H1 (cell line): ENCODE results near the gene SPOCK2. TPM values are rescaled to one million over a fixed set of nuclear protein-coding genes. Genes with fewer than 3 reads are reported as not detected.

Experiments used
- CTCF ChIA-PET: fragments of 300-600 bp; sonication (Branson Sonifier 250); formaldehyde crosslinking; loops from one replicate; lab custom pipeline; 2021; ENCODE audit not compliant: partially characterized antibody; lab: Charles Lee
- POLR2A ChIA-PET: fragments of 300-600 bp; sonication (Branson Sonifier 250); formaldehyde crosslinking; loops from one replicate; lab custom pipeline; 2021; ENCODE audit warnings: inconsistent platforms; ENCODE audit not compliant: partially characterized antibody; lab: Charles Lee
- DNase-seq, 2 experiments: peaks; one replicate each; pipeline versions ENCODE4 v3.0.0 to v3.0.0-alpha.2; 2010 to 2022; ENCODE audit warnings: low spot score in 2 of 2, low read depth in 1 of 2, mixed read lengths in 1 of 2
- FAIRE-seq: peaks from 2 replicates; lab custom pipeline; 2011; peaks lifted over from hg19 to GRCh38; lab: Jason Lieb, UNC
- H2AFZ ChIP-seq: 2 replicates; pipeline ENCODE4 v1.8.1; 2012; ENCODE audit warnings: low read length, inconsistent platforms
- H2AK5ac ChIP-seq: 2 replicates; pipeline ENCODE4 v1.6.1; 2013; ENCODE audit warnings: low read depth, low read length
- H2BK120ac ChIP-seq: replicated peaks from 2 replicates; pipeline ENCODE3; 2013; ENCODE audit warnings: low read depth, low read length, inconsistent platforms
- H2BK12ac ChIP-seq: 2 replicates; pipeline ENCODE4 v1.6.1; 2013; ENCODE audit warnings: low read depth, low read length
- H2BK15ac ChIP-seq: 2 replicates; pipeline ENCODE4 v1.6.1; 2013; ENCODE audit warnings: low read length
- H2BK20ac ChIP-seq: 2 replicates; pipeline ENCODE4 v1.6.1; 2013; ENCODE audit warnings: low read length
- H2BK5ac ChIP-seq: 2 replicates; pipeline ENCODE4 v1.6.1; 2013; ENCODE audit warnings: low read depth, low read length
- H3K14ac ChIP-seq: 2 replicates; pipeline ENCODE4 v1.6.1; 2013; ENCODE audit warnings: inconsistent platforms; ENCODE audit not compliant: insufficient read length
- H3K18ac ChIP-seq: 2 replicates; pipeline ENCODE4 v1.6.1; 2013; ENCODE audit warnings: low read length; ENCODE audit errors: extremely low read depth
- H3K23ac ChIP-seq: 2 replicates; pipeline ENCODE4 v1.6.1; 2013; ENCODE audit warnings: inconsistent platforms; ENCODE audit not compliant: insufficient read length
- H3K23me2 ChIP-seq: 2 replicates; pipeline ENCODE4 v1.6.1; 2013; ENCODE audit warnings: low read depth, low read length
- H3K27ac ChIP-seq: 2 replicates; pipeline ENCODE4 v1.6.1; 2011; ENCODE audit warnings: low read depth, low read length, inconsistent platforms
- H3K27me3 ChIP-seq, 4 experiments: replicated peaks in 1 of 4; 1 replicate in 1 of 4; 2 replicates in 3 of 4; pipeline versions ENCODE4 v1.6.1 to v1.8.1; 2011 to 2013; ENCODE audit warnings: low read length in 3 of 4, mild to moderate bottlenecking in 3 of 4, inconsistent platforms in 2 of 4, mixed read lengths in 2 of 4, moderate library complexity in 1 of 4; ENCODE audit not compliant: control insufficient read depth in 3 of 4, insufficient read depth in 3 of 4; ENCODE audit errors: extremely low read depth in 1 of 4
- H3K36me3 ChIP-seq, 4 experiments: 2 replicates each; pipeline versions ENCODE4 v1.6.1 to v1.8.1; 2011 to 2013; ENCODE audit warnings: mild to moderate bottlenecking in 4 of 4, low read length in 3 of 4, moderate library complexity in 2 of 4, control low read depth in 1 of 4, inconsistent platforms in 1 of 4; ENCODE audit not compliant: insufficient read depth in 4 of 4, control insufficient read depth in 2 of 4
- H3K4ac ChIP-seq: replicated peaks from 2 replicates; pipeline ENCODE3; 2013; ENCODE audit warnings: low read length, low read depth, mixed read lengths, inconsistent platforms; ENCODE audit not compliant: insufficient read length
- H3K4me1 ChIP-seq, 4 experiments: replicated peaks in 1 of 4; 1 replicate in 1 of 4; 2 replicates in 3 of 4; pipeline versions ENCODE4 v1.6.1 to v1.8.1; 2011 to 2013; ENCODE audit warnings: low read length in 3 of 4, inconsistent platforms in 2 of 4, mixed read lengths in 1 of 4; ENCODE audit not compliant: insufficient read depth in 4 of 4, control insufficient read depth in 3 of 4
- H3K4me2 ChIP-seq, 2 experiments: 2 replicates each; pipeline versions ENCODE4 v1.6.1 to v1.8.1; 2011 to 2013; ENCODE audit warnings: low read depth in 2 of 2, low read length in 2 of 2, control low read depth in 1 of 2, inconsistent platforms in 1 of 2, mild to moderate bottlenecking in 1 of 2; ENCODE audit not compliant: insufficient read depth in 1 of 2
- H3K4me3 ChIP-seq, 4 experiments: fragments of 200-600, 300-600 bp in 1 of 4; sonication (generic), shearing (Covaris generic), sonication (Bioruptor Twin) in 1 of 4; 2 replicates each; pipeline versions ENCODE4 v1.5.1 to v1.8.1; 2011 to 2016; ENCODE audit warnings: low read length in 4 of 4, low read depth in 3 of 4, control low read depth in 2 of 4, inconsistent platforms in 2 of 4, mild to moderate bottlenecking in 2 of 4, mixed read lengths in 1 of 4, moderate library complexity in 1 of 4; ENCODE audit not compliant: insufficient read depth in 2 of 4; ENCODE audit errors: extremely low read depth in 1 of 4
- H3K56ac ChIP-seq: replicated peaks from 2 replicates; pipeline ENCODE3; 2013; ENCODE audit warnings: low read depth, mild to moderate bottlenecking, mixed read lengths, low read length, inconsistent platforms; ENCODE audit not compliant: insufficient read length
- H3K79me1 ChIP-seq: 2 replicates; pipeline ENCODE4 v1.6.1; 2013; ENCODE audit warnings: low read depth, low read length, control low read depth
- H3K79me2 ChIP-seq, 2 experiments: 2 replicates each; pipeline versions ENCODE4 v1.6.1 to v1.8.1; 2012 to 2013; ENCODE audit warnings: low read length in 2 of 2, mild to moderate bottlenecking in 2 of 2, inconsistent platforms in 1 of 2; ENCODE audit not compliant: insufficient read depth in 2 of 2, control insufficient read depth in 1 of 2
- H3K9ac ChIP-seq, 4 experiments: replicated peaks in 1 of 4; 1 replicate in 1 of 4; 2 replicates in 3 of 4; pipeline versions ENCODE4 v1.6.1 to v1.8.1; 2011 to 2013; ENCODE audit warnings: low read depth in 3 of 4, low read length in 3 of 4, control low read depth in 2 of 4, mild to moderate bottlenecking in 2 of 4, moderate library complexity in 2 of 4, inconsistent platforms in 1 of 4; ENCODE audit errors: extremely low read depth in 1 of 4
- H3K9me3 ChIP-seq, 2 experiments: 2 replicates each; pipeline versions ENCODE4 v1.6.1 to v1.8.1; 2012 to 2013; ENCODE audit warnings: mild to moderate bottlenecking in 2 of 2, moderate library complexity in 2 of 2, control low read depth in 1 of 2, inconsistent platforms in 1 of 2, low read depth in 1 of 2, low read length in 1 of 2, mixed read lengths in 1 of 2; ENCODE audit not compliant: insufficient read depth in 2 of 2
- H4K20me1 ChIP-seq, 2 experiments: replicated peaks in 1 of 2; 2 replicates each; pipeline versions ENCODE3 to v1.8.1; 2011 to 2013; ENCODE audit warnings: inconsistent platforms in 2 of 2, low read length in 2 of 2, mild to moderate bottlenecking in 1 of 2; ENCODE audit not compliant: insufficient read depth in 2 of 2, control insufficient read depth in 1 of 2
- H4K5ac ChIP-seq: 2 replicates; pipeline ENCODE4 v1.6.1; 2013; ENCODE audit warnings: low read length, low read depth, mixed read lengths, inconsistent platforms; ENCODE audit not compliant: insufficient read length
- H4K8ac ChIP-seq: 2 replicates; pipeline ENCODE4 v1.8.0; 2013; ENCODE audit warnings: mild to moderate bottlenecking, moderate library complexity, low read length, inconsistent platforms; ENCODE audit not compliant: insufficient read depth; ENCODE audit errors: extremely low read depth
- H4K91ac ChIP-seq: replicated peaks from 2 replicates; pipeline ENCODE3; 2013; ENCODE audit warnings: low read length, mixed read lengths, inconsistent platforms; ENCODE audit not compliant: insufficient read length
- CBX5 ChIP-seq: fragments of 300-800, 300-1000 bp; sonication (generic); IDR thresholded peaks from 2 replicates; pipeline ENCODE4 v1.7.1; 2016; ENCODE audit warnings: antibody characterized with exemption, low read length, low read depth
- KDM4A ChIP-seq: IDR thresholded peaks from one replicate; pipeline ENCODE4 v1.7.1; 2012; ENCODE audit warnings: low read depth, mild to moderate bottlenecking, moderate library complexity, low read length, inconsistent platforms; ENCODE audit not compliant: severe bottlenecking
- MAFK ChIP-seq: IDR thresholded peaks from 2 replicates; pipeline ENCODE4 v1.6.1; 2012; ENCODE audit warnings: low read depth, mild to moderate bottlenecking, improper control_type of control experiment, low read length
- PHF8 ChIP-seq: fragments of 200-600 bp; sonication (generic); conservative IDR thresholded peaks from 2 replicates; pipeline ENCODE4 v1.7.1; 2012; ENCODE audit warnings: low read depth, mild to moderate bottlenecking, inconsistent platforms, low read length, moderate library complexity
- POLR2A ChIP-seq, 2 experiments: IDR thresholded peaks; 1 replicate in 1 of 2; 2 replicates in 1 of 2; pipeline ENCODE4 v1.6.1; 2011; ENCODE audit warnings: low read depth in 2 of 2, low read length in 2 of 2, mild to moderate bottlenecking in 2 of 2; ENCODE audit errors: control extremely low read depth in 1 of 2
- WGBS, 2 experiments: shearing (Covaris generic) in 1 of 2; methylation state at CpG; one replicate each; pipeline versions ENCODE4 v1.1.6 to v1.1.7; 2013 to 2015; ENCODE audit warnings: low lambda C conversion rate in 2 of 2, mixed read lengths in 2 of 2, inconsistent platforms in 1 of 2, low coverage in 1 of 2, missing lambda C conversion rate in 1 of 2; ENCODE audit not compliant: insufficient replicate concordance in 2 of 2, insufficient coverage in 1 of 2, insufficient read length in 1 of 2; ENCODE audit errors: extremely low coverage in 1 of 2, missing lambda C conversion rate in 1 of 2; 5-methylcytosine and 5-hydroxymethylcytosine counted together
- polyA plus RNA-seq, 7 experiments: library from polyadenylated mRNA; depleted of rRNA in 3 of 7; stranded (reverse) in 5 of 7; unstranded in 2 of 7; fragments of >200 nt in 5 of 7; fragments of 200-250 nt in 2 of 7; gene quantifications; 1 replicate in 5 of 7; 2 replicates in 1 of 7; 4 replicates in 1 of 7; pipeline versions ENCODE4 v1.2.1 to v1.2.3, GENCODE V29; 2011 to 2013; ENCODE audit warnings: missing spikeins in 2 of 7, mixed read lengths in 2 of 7
- total RNA-seq: library from RNA; stranded (reverse); fragmentation: NEBNext Ultra II Directional; extraction: Animal tissue kit (Norgen Biotek cat#: 25700); gene quantifications from 2 replicates; pipeline ENCODE4 v1.2.1, GENCODE V29; 2021

The SPOCK2 gene
- total and polyA plus RNA-seq, 2 of the 8 experiments (the other 6 are each of a cell fraction or from before 2014, with no cell fraction given): 1.5 to 1.9 TPM

GRCh38 chr10:72104472-72105097, 16.2 kb upstream of the SPOCK2 start:
- no peak overlapping the region for H3K14ac ChIP-seq
- H2BK20ac ChIP-seq: no peak overlapping the region
- FAIRE-seq (no peak), DNase-seq (no peak)
- no peak overlapping the region for H2BK120ac ChIP-seq
- no peak overlapping the region for H3K18ac ChIP-seq
- no peaks in the 10 kb centered on the region for H4K20me1 ChIP-seq
- 88% methylated on average over 8 of the region's 8 CpGs; no CpG with 5 or more reads in 1 of the 2 experiments for WGBS, 2 experiments
- no peaks in the 10 kb centered on the region for H3K79me2 ChIP-seq
- no peaks in the 10 kb centered on the region for H3K27me3 ChIP-seq
- no peaks in the 10 kb centered on the region for H3K23me2 ChIP-seq
- no peak overlapping the region for H3K27ac ChIP-seq
- no peak overlapping the region for H4K8ac ChIP-seq
- no peak overlapping the region for H3K56ac ChIP-seq
- H3K4me1 ChIP-seq: no peaks in the 10 kb centered on the region
- H3K4ac ChIP-seq: no peak overlapping the region
- H3K9ac ChIP-seq: no peak overlapping the region
- no peak overlapping the region for H2BK15ac ChIP-seq
- no peak overlapping the region for H4K91ac ChIP-seq
- no peak overlapping the region for H4K5ac ChIP-seq
- POLR2A ChIA-PET: no interaction called here
- CTCF ChIA-PET: interaction anchor here (0.8 kb wide), 2 partner anchors 12 to 35 kb away, joined by 3 read pairs; no protein-coding TSS in a partner anchor
- no peaks in the 10 kb centered on the region for H3K9me3 ChIP-seq
- no peak overlapping the region for H3K23ac ChIP-seq
- H2BK12ac ChIP-seq: no peak overlapping the region
- H3K36me3 ChIP-seq: no peaks in the 10 kb centered on the region; a peak in 2 of 8 replicates
- no peak overlapping the region for H2AFZ ChIP-seq
- H3K4me3 ChIP-seq: no peak overlapping the region
- no peaks in the 10 kb centered on the region for H3K79me1 ChIP-seq
- no peak for TF ChIP-seq KDM4A
- no peak for TF ChIP-seq MAFK
- TF ChIP-seq CBX5: no peak
- TF ChIP-seq POLR2A (IDR thresholded peaks at IDR 0.05; ENCODE audit: control extremely low read depth in 1 of 2, low read depth in 2 of 2, low read length in 2 of 2): no peak
- no peak for TF ChIP-seq PHF8
- no peak overlapping the region for H3K4me2 ChIP-seq
- H2AK5ac ChIP-seq: no peak overlapping the region
- H2BK5ac ChIP-seq: no peak overlapping the region
